HG02588 (cell line): ENCODE results near the gene DHRS13.
A peak's percentile ranks its signal among the peaks of the same experiment; 100 is the strongest.

Experiments used
- ATAC-seq: cut with Tn5 transposase; IDR thresholded peaks from one replicate; pipeline ENCODE4 v1.9.1; 2021; ENCODE audit warnings: mild to moderate bottlenecking, moderate library complexity; ENCODE audit not compliant: unreplicated experiment

The DHRS13 gene, protein sequence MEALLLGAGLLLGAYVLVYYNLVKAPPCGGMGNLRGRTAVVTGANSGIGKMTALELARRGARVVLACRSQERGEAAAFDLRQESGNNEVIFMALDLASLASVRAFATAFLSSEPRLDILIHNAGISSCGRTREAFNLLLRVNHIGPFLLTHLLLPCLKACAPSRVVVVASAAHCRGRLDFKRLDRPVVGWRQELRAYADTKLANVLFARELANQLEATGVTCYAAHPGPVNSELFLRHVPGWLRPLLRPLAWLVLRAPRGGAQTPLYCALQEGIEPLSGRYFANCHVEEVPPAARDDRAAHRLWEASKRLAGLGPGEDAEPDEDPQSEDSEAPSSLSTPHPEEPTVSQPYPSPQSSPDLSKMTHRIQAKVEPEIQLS

DNA sequence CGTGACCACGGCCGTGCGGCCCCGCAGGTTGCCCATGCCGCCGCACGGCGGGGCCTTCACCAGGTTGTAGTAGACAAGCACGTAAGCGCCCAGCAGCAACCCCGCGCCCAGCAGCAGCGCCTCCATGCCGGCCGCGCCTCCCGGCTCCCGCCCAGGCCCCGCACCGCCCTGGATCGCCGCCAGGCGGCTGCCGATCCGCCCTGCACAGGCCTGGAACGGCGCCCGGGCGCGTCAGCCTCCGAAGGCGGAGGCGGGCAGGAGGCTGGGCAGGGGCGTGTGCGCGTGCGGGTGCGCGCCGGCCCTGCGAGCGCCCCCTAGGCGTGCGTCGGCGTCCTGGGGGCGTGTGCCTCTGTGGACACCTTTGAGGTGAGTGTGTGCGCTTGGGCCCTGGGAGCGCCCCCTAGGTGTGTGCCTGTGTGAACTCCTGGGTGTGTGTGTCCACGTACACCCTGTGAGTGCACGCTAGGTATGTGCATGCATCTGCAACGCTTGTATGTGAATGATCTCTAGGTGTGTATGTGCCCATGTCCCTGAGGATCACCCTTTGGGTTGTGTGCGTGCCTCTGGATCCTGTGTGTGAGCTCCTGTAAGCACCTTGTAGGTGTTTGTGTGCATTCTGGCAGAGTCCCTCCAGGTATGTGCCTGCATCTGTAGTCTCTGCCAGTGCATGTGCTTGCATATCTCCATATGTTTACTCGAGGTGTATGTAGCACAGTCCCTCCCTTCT lies at the start of gene DHRS13:
Gene DHRS13 (minus strand): TSS at position 261 of the 727 bp plus-strand sequence. CDS start 135 bp downstream, at position 126.
- ATAC-seq = peak; percentile 73

DNA sequence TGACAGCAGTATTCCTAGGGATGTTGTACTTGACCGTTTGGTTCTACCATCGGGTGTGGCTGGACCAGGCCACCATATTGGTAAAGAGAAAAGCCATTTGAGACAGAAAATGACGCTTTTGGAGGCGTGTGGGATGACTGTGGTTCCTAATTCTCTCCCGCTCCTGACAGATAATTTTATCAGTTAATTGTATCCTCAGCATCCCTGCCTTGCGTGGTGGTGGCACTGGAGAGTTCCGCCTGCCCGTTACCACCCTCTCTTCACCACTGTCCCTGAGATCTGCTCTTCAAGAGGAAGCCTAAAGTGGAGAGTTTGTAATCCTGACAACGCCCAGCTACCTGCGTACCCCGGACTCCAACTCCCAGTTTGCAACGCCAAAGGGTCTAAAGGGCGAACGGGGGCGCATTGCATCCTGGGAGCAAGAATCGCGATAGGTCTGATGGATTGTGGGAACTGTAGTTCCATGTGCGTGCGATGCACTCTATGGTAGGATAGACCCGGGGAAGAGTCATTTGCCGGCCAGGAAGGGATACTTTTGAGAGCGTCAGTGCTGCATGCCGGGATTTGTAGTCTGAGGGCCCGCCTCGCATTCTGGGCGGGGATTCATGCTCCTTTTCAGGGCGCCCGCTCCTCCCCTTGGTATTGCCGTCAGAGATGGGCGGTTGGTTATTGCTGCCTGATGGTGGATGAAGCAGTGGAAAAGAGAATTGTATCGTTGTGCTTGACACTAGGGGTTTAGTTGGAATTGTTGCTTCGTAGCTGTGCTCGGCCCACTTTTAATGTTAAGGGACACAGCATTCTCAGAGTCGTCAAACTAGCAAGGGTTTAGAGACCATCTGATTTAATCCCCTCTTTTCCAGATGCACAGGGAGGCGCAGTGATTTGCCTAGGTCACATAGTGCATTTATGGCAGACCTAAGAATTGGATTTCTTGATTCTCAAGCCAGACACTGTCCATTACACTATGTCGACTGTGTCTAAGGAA lies 49.4 kb upstream of the DHRS13 start:
- peak; percentile 52 for ATAC-seq

DNA sequence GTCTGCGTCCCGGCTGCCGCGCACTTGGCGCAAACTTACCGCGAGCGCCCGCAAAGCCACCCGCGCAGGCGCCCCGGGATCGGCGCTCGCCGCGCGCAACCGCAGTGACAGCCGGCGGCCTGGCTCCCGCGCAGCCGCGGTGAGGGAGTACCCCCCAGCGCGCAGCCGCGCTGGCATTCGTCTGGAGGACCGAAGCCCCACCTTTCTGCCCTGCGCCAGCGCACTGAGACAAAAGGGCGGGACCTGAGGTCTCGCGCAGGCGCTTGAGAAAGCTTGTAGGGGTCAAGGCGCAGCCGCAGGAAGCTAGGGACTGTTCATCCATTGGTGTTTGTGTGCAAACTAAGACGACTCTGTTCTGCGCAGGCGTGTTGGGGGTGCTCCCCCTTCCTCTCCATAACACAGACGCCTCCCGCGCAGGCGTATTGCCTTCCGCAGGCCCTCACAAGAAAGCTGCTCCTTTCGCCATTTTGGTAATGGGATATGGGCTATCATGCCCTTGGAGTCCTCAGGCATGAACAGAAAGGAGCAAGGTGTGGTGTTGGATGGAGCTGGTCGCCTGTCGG lies 48.6 kb upstream of the DHRS13 start, which contains the start of gene PHF12:
Gene PHF12 (minus strand): TSS at position 91 of the 563 bp plus-strand sequence. CDS start 558 bp downstream, outside the sequence.
- ATAC-seq = peak; percentile 63

DNA sequence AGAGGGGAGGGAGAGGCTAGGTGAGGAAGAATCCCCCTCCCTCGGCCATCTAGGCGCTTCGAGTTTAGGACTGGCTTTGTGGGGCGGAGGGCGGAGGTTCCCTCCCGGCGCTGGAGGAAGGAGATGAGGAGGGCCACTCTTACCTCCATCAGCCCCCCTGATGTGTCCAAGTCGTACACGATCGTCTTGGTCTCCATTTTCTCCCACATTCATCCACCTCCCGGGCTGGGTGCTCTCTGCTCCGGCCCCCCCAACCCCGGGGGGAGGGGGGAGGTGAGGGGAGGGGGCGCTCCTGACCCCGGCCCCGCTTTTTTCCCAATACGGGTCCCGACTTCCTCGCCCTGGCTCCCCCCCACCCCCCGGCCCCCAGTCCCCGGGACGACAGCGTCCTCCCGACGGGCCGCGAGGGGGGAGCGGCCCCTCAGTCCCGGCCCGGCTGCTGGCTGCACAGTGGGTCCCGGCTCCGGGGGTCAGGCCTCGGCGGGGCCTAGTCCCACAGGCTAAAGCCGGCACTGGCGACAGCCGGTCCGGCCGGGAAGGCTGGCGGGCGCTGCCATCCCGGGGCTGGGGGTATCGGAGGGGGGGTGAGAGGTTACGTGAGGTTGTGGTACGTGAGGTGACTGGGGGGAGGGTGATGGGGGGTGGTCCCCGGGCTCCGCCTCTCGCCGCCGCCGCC lies 48.0 kb upstream of the DHRS13 start:
- ATAC-seq = no peak

GRCh38 chr17:28950017-28950751 lies 47.3 kb upstream of the DHRS13 start:
- no peak for ATAC-seq

- ATAC-seq = no peak
Measured at GRCh38 chr17:28949185-28950016, 46.5 kb upstream of the DHRS13 start.

GRCh38 chr17:28948873-28949184 lies 46.0 kb upstream of the DHRS13 start:
- no peak for ATAC-seq

DNA sequence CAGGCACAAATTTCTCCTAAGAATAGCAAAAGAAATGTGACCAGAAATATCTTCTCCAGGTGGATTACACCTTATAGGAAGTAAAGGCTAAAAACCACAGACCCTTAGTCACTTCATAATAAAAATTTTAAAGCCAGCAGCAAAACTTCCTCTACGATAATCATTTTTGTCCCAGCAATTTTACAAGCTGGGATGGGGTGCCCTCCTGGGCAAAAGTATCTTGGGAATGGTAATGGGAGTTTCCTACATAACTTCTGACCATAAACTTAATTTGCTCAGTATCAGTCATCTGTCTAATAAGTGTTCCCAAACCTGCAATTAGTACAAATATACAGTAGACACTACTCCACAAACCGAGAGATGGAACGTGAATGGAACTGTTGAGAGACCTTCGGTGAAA lies 45.5 kb upstream of the DHRS13 start:
- no peak for ATAC-seq

DNA sequence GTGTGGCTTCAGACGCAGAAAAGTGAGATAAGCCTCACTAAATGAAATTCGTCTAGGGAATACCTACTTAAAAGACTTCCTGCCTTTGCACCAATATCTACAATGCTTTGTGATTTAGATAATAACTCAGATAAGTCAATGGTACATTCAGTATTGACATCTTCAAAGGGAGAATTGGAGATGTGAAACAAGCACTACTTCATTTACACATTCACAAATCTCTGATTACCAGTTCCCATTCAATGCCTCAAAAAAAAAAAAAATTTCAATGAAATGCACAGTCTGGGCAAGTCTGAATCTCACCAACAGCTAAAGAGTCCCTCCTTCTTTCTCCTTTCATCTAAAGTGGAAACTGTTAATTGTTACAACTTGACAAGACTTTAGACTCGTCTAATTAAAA lies 44.8 kb upstream of the DHRS13 start:
- no peak for ATAC-seq

- ATAC-seq = no peak
Measured at GRCh38 chr17:28946239-28946638, 43.4 kb upstream of the DHRS13 start.

DNA sequence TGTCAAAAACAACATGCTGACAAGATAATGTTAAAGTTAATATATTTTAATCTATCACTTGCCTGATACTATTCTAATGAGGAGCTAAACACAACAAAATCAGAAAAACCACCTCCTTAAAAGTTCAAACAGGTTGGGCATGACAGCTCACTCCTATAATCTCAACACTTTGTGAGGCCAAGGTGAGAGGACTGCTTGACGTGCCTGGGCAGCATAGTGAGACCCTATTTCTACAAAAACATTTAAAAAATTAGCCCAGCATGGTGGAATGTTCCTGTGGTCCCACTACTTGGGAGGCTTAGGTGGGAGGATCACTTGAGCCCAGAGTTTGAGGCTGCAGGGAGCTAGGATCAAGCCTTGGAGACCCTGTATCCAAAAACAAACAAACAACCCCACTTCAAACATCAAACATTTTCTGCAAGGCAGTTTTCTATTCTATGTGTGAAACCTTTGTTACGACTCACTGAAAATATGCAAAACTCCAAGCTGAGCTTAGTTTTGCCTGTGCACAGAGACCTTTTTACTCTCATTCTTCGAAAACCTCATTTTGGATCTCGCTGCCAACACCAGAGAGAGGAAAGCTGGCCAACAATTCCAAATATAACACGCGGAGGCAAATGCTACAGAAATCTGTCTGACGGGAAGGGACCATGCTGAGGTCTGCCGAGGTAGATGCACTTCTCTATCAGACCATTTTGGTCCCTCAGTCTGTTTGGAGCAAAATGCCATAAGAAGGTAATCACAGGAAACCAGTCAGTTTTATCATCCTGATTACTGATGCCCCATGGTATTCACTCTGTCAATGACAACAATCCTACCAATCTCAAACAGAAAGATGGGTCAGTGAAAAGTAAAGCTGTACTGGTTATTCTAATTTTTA lies 42.2 kb upstream of the DHRS13 start:
- no peak for ATAC-seq

DNA sequence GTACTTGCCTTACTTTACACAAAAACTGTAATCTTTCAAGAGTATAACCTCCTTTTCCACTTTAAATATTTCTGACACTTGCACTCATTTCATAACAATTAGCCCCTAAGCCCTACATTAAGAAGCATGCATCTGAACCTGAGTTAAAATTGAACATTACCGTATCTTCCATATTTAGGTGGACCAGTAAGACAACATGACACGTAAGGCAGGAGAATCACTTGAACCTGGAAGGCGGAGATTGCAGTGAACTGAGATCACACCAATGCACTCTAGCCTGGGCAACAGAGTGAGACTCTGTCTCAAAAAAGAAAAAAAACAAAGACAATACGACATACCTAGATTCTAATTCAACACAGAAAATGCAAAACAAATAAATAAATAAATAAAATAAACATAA lies 41.5 kb upstream of the DHRS13 start:
- no peak for ATAC-seq

GRCh38 chr17:28942925-28943324 lies 40.0 kb upstream of the DHRS13 start:
- ATAC-seq = no peak

DNA sequence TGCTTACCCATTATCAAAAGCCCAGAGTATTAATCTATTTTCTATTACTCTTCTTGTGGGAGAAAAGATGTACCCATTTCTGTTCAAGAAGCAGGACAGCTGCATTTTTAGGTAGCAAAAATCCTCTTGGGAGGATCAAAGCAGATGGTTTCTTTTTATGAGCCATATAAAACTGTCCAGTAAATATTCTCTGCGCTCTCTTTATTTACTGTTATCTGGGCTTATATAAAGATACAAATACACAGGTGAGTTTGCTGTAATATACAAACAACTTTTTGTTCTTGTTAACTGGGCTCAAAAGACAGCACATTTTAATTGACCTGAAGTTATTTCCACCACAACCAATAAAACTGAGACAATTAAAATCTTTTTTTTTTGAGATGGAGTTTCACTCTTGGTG lies 38.4 kb upstream of the DHRS13 start:
- no peak for ATAC-seq

- no peak for ATAC-seq
Measured at GRCh38 chr17:28940675-28941074, 37.8 kb upstream of the DHRS13 start.

- no peak for ATAC-seq
Measured at GRCh38 chr17:28940142-28940541, 37.3 kb upstream of the DHRS13 start.

DNA sequence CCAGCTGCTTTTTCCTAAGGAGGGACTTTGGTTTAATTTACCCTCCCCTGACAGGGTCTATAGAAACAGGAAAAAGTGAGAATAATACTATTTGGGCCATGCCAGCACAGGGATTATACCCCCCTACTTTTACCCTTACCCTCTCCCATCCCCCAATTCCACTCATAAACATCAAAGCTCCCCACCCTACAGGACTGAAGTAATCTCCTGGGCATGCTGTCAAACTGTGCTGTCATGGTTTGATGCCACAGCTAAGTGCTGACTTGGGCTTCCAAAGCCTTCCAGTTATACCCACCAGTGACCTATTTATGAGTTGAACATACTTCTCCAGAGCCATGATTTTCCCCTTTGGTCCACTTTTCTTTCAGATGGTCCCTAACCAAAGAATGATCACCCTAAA lies 35.7 kb upstream of the DHRS13 start:
- ATAC-seq = no peak
